ENCODE results near the gene JARID2.

- TF ChIP-seq MLX (CRISPR knock-in tag; IDR thresholded peaks at IDR 0.05) (no peak), USF2 (CRISPR knock-in tag; IDR thresholded peaks at IDR 0.05) (no peak), ELF4 (CRISPR knock-in tag; IDR thresholded peaks at IDR 0.05; ENCODE audit: low read depth) (no peak), TCF7 (CRISPR knock-in tag; IDR thresholded peaks at IDR 0.05; ENCODE audit: low read depth) (no peak), SMAD3 (CRISPR knock-in tag; IDR thresholded peaks at IDR 0.05; ENCODE audit: borderline replicate concordance) (no peak)
- TF ChIP-seq, protein P1, sequence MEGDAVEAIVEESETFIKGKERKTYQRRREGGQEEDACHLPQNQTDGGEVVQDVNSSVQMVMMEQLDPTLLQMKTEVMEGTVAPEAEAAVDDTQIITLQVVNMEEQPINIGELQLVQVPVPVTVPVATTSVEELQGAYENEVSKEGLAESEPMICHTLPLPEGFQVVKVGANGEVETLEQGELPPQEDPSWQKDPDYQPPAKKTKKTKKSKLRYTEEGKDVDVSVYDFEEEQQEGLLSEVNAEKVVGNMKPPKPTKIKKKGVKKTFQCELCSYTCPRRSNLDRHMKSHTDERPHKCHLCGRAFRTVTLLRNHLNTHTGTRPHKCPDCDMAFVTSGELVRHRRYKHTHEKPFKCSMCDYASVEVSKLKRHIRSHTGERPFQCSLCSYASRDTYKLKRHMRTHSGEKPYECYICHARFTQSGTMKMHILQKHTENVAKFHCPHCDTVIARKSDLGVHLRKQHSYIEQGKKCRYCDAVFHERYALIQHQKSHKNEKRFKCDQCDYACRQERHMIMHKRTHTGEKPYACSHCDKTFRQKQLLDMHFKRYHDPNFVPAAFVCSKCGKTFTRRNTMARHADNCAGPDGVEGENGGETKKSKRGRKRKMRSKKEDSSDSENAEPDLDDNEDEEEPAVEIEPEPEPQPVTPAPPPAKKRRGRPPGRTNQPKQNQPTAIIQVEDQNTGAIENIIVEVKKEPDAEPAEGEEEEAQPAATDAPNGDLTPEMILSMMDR (IDR thresholded peaks at IDR 0.05): no peak
- TF ChIP-seq, protein P2, sequence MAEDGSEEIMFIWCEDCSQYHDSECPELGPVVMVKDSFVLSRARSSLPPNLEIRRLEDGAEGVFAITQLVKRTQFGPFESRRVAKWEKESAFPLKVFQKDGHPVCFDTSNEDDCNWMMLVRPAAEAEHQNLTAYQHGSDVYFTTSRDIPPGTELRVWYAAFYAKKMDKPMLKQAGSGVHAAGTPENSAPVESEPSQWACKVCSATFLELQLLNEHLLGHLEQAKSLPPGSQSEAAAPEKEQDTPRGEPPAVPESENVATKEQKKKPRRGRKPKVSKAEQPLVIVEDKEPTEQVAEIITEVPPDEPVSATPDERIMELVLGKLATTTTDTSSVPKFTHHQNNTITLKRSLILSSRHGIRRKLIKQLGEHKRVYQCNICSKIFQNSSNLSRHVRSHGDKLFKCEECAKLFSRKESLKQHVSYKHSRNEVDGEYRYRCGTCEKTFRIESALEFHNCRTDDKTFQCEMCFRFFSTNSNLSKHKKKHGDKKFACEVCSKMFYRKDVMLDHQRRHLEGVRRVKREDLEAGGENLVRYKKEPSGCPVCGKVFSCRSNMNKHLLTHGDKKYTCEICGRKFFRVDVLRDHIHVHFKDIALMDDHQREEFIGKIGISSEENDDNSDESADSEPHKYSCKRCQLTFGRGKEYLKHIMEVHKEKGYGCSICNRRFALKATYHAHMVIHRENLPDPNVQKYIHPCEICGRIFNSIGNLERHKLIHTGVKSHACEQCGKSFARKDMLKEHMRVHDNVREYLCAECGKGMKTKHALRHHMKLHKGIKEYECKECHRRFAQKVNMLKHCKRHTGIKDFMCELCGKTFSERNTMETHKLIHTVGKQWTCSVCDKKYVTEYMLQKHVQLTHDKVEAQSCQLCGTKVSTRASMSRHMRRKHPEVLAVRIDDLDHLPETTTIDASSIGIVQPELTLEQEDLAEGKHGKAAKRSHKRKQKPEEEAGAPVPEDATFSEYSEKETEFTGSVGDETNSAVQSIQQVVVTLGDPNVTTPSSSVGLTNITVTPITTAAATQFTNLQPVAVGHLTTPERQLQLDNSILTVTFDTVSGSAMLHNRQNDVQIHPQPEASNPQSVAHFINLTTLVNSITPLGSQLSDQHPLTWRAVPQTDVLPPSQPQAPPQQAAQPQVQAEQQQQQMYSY (CRISPR knock-in tag; IDR thresholded peaks at IDR 0.05): no peak
Observed at GRCh38 chr6:15331629-15332251, 85.9 kb downstream of the JARID2 start.

All from WTC11 (cell line).